ENCODE results near the gene ENTHD1.

DNA sequence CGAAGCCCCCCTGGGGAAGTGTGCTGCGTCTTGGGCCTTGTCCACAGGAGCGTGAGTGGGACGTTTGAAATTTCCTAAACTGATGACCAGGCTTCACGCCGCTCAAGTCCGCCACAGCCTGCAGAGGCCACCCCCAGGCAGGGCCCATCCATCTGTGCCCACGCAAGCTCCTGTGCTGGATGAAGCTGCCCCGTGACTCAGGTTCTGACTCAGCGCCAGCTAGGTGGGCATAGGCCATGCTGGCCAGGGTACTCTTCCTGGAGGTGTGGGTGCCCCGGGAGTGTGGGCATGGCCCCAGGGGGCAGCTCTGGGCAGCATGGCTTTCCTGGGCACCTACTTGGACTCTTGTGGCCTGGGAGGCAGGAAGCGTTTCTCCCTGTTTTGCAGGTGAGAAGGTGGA, 188.2 kb downstream of the ENTHD1 start:
- TF ChIP-seq CEBPB (IDR thresholded peaks at IDR 0.05) = no peak
- TF ChIP-seq EP300 (IDR thresholded peaks at IDR 0.05; ENCODE audit: borderline replicate concordance) = no peak
- TF ChIP-seq, protein P1, sequence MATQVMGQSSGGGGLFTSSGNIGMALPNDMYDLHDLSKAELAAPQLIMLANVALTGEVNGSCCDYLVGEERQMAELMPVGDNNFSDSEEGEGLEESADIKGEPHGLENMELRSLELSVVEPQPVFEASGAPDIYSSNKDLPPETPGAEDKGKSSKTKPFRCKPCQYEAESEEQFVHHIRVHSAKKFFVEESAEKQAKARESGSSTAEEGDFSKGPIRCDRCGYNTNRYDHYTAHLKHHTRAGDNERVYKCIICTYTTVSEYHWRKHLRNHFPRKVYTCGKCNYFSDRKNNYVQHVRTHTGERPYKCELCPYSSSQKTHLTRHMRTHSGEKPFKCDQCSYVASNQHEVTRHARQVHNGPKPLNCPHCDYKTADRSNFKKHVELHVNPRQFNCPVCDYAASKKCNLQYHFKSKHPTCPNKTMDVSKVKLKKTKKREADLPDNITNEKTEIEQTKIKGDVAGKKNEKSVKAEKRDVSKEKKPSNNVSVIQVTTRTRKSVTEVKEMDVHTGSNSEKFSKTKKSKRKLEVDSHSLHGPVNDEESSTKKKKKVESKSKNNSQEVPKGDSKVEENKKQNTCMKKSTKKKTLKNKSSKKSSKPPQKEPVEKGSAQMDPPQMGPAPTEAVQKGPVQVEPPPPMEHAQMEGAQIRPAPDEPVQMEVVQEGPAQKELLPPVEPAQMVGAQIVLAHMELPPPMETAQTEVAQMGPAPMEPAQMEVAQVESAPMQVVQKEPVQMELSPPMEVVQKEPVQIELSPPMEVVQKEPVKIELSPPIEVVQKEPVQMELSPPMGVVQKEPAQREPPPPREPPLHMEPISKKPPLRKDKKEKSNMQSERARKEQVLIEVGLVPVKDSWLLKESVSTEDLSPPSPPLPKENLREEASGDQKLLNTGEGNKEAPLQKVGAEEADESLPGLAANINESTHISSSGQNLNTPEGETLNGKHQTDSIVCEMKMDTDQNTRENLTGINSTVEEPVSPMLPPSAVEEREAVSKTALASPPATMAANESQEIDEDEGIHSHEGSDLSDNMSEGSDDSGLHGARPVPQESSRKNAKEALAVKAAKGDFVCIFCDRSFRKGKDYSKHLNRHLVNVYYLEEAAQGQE (IDR thresholded peaks at IDR 0.05; ENCODE audit: low read depth) = no peak
- TF ChIP-seq TAF1 (IDR thresholded peaks at IDR 0.05; ENCODE audit: low read depth) = no peak
- TF ChIP-seq CREB1 (IDR thresholded peaks at IDR 0.05; ENCODE audit: low read depth) = no peak
- TF ChIP-seq YY1 (IDR thresholded peaks at IDR 0.05; ENCODE audit: low read depth) = no peak
- no peak for TF ChIP-seq TCF12 (IDR thresholded peaks at IDR 0.05; ENCODE audit: low read depth)
- TF ChIP-seq NFIC (IDR thresholded peaks at IDR 0.05) = no peak
- TF ChIP-seq, protein P2, sequence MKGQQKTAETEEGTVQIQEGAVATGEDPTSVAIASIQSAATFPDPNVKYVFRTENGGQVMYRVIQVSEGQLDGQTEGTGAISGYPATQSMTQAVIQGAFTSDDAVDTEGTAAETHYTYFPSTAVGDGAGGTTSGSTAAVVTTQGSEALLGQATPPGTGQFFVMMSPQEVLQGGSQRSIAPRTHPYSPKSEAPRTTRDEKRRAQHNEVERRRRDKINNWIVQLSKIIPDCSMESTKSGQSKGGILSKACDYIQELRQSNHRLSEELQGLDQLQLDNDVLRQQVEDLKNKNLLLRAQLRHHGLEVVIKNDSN (IDR thresholded peaks at IDR 0.05) = no peak
- TF ChIP-seq FOXM1 (IDR thresholded peaks at IDR 0.05; ENCODE audit: borderline replicate concordance, low read depth) = no peak
- TF ChIP-seq, protein P3, sequence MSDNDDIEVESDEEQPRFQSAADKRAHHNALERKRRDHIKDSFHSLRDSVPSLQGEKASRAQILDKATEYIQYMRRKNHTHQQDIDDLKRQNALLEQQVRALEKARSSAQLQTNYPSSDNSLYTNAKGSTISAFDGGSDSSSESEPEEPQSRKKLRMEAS (IDR thresholded peaks at IDR 0.05) = no peak
- no peak for TF ChIP-seq TEAD4 (IDR thresholded peaks at IDR 0.05)
- no peak for TF ChIP-seq RAD21 (IDR thresholded peaks at IDR 0.05; ENCODE audit: low read depth)
